Stimulated activated naive CD8-positive, alpha-beta T cell treated with anti-CD3 and anti-CD28 coated beads, Interleukin-15, Interleukin-2, amounts not matched to agents 100 ng/mL and 50 ng/mL, for 24 hours (primary cell): ENCODE results near the gene MYL10.

Experiments
- H3K27ac Mint-ChIP-seq: one replicate; pipeline ENCODE4 v1.8.0; 2021; ENCODE audit warnings: mild to moderate bottlenecking, mixed read lengths
- H3K27me3 Mint-ChIP-seq: one replicate; pipeline ENCODE4 v1.8.0; 2021; ENCODE audit warnings: mixed read lengths
- H3K36me3 Mint-ChIP-seq: one replicate; pipeline ENCODE4 v1.8.0; 2021; ENCODE audit warnings: low read depth, mixed read lengths
- H3K4me1 Mint-ChIP-seq: one replicate; pipeline ENCODE4 v1.8.0; 2021; ENCODE audit warnings: low read depth, mixed read lengths
- H3K4me3 Mint-ChIP-seq: one replicate; pipeline ENCODE4 v1.8.0; 2021; ENCODE audit warnings: mild to moderate bottlenecking, mixed read lengths
- H3K9me3 Mint-ChIP-seq: one replicate; pipeline ENCODE4 v1.8.0; 2021; ENCODE audit warnings: mixed read lengths

Gene MYL10

GRCh38 chr7:101563943-101564777 lies 64.9 kb downstream of the MYL10 start:
- Mint-ChIP-seq H3K27me3 (peaks cover 17% of the 10 kb centered on the region), H3K4me3 (no peak overlapping the region), H3K9me3 (no peaks in the 10 kb centered on the region), H3K4me1 (no peaks in the 10 kb centered on the region), H3K36me3 (no peaks in the 10 kb centered on the region), H3K27ac (no peak overlapping the region)
